Measurements from ENCODE around the gene DDX59. TPM values are rescaled to one million over a fixed set of nuclear protein-coding genes. Genes with fewer than 3 reads are reported as not detected.
A peak's percentile ranks its signal among the peaks of the same experiment; 100 is the strongest.

DDX59 gene
- total RNA-seq, 3 donors from 2014 or later (not counting 1 experiment from before 2014, with no cell fraction given) = 31.9 to 39.9 (median 38.7) TPM

- intact Hi-C loops (cut with micrococcal nuclease) = no loop called here
- no peaks in the 10 kb centered on the region for H3K36me3 Mint-ChIP-seq
- TF ChIP-seq CTCF (IDR thresholded peaks at IDR 0.05) = no peak
Observed at GRCh38 chr1:200673952-200674823, 4.5 kb upstream of the DDX59 start.

GRCh38 chr1:200671235-200671786 is 1.6 kb upstream of the DDX59 start:
- Histone ChIP-seq H3K36me3 (ENCODE audit: control insufficient read depth, insufficient read depth, low read length) (no peaks in the 10 kb centered on the region), H3K4me3 (ENCODE audit: low read length) (no peak overlapping the region), H3K27ac (ENCODE audit: low read length) (no peak overlapping the region), H3K9me3 (ENCODE audit: control insufficient read depth, insufficient read depth, low read length) (no peaks in the 10 kb centered on the region), H3K4me1 (ENCODE audit: control insufficient read depth, insufficient read depth, low read length) (peaks cover 10% of the 10 kb centered on the region), H3K27me3 (ENCODE audit: control insufficient read depth, insufficient read depth, low read length) (no peaks in the 10 kb centered on the region)
- Mint-ChIP-seq H3K4me1 (peaks cover 26 to 33% of the 10 kb centered on the region in 2 donors), H3K27ac (peak overlapping the region; percentile 78 to 92), H3K9me3 (no peaks in the 10 kb centered on the region), H3K27me3 (ENCODE audit: low read depth in 2 of 2) (peaks cover 0 to 7% of the 10 kb centered on the region in 2 donors), H3K4me3 (peak overlapping the region; percentile 94), H3K36me3 (peaks cover 2% of the 10 kb centered on the region)
- ATAC-seq (no peak), DNase-seq (no peak)
- intact Hi-C loops (cut with micrococcal nuclease) = no loop called here
- 89% methylated on average over 4 of the region's 5 CpGs for WGBS (ENCODE audit: insufficient coverage)
- no peak for TF ChIP-seq CTCF (IDR thresholded peaks at IDR 0.05)

More at GRCh38 chr1:200673952-200674823, 4.5 kb upstream of the DDX59 start:
- H3K4me3 Mint-ChIP-seq = no peak overlapping the region
- peaks cover 0 to 7% of the 10 kb centered on the region in 2 donors for H3K27me3 Mint-ChIP-seq (ENCODE audit: low read depth in 2 of 2)
- no peaks in the 10 kb centered on the region for H3K9me3 Mint-ChIP-seq
- Histone ChIP-seq H3K4me1 (ENCODE audit: control insufficient read depth, insufficient read depth, low read length) (peaks cover 5% of the 10 kb centered on the region), H3K4me3 (ENCODE audit: low read length) (no peak overlapping the region), H3K27me3 (ENCODE audit: control insufficient read depth, insufficient read depth, low read length) (no peaks in the 10 kb centered on the region), H3K36me3 (ENCODE audit: control insufficient read depth, insufficient read depth, low read length) (no peaks in the 10 kb centered on the region), H3K9me3 (ENCODE audit: control insufficient read depth, insufficient read depth, low read length) (no peaks in the 10 kb centered on the region), H3K27ac (ENCODE audit: low read length) (no peak overlapping the region)
- DNase-seq (no peak), ATAC-seq (no peak)
- H3K27ac Mint-ChIP-seq = no peak overlapping the region
- peaks cover 12 to 18% of the 10 kb centered on the region in 2 donors for H3K4me1 Mint-ChIP-seq
- 100% methylated on average over 2 of the region's 4 CpGs for WGBS (ENCODE audit: insufficient coverage)

- H3K4me3 ChIP-seq (ENCODE audit: low read length) = peak overlapping the region; percentile 63
- H3K9me3 Mint-ChIP-seq = no peaks in the 10 kb centered on the region
- TF ChIP-seq CTCF (IDR thresholded peaks at IDR 0.05) = no peak
- H3K27me3 ChIP-seq (ENCODE audit: control insufficient read depth, insufficient read depth, low read length) = no peaks in the 10 kb centered on the region
- H3K36me3 ChIP-seq (ENCODE audit: control insufficient read depth, insufficient read depth, low read length) = peaks cover 6% of the 10 kb centered on the region
- ATAC-seq = peak in 2 of 3 donors; percentile 4 to 8
- peaks cover 0 to 7% of the 10 kb centered on the region in 2 donors for H3K27me3 Mint-ChIP-seq (ENCODE audit: low read depth in 2 of 2)
- peak overlapping the region; percentile 88 for H3K27ac ChIP-seq (ENCODE audit: low read length)
- H3K36me3 Mint-ChIP-seq = peaks cover 9% of the 10 kb centered on the region
- intact Hi-C loops (cut with micrococcal nuclease) = no loop called here
- H3K4me3 Mint-ChIP-seq = peak overlapping the region; percentile 94
- H3K27ac Mint-ChIP-seq = peak overlapping the region; percentile 78 to 92
- peaks cover 10% of the 10 kb centered on the region for H3K4me1 ChIP-seq (ENCODE audit: control insufficient read depth, insufficient read depth, low read length)
- no peak for DNase-seq
- 23% methylated on average over 9 of the region's 14 CpGs for WGBS (ENCODE audit: insufficient coverage)
- H3K9me3 ChIP-seq (ENCODE audit: control insufficient read depth, insufficient read depth, low read length) = no peaks in the 10 kb centered on the region
- H3K4me1 Mint-ChIP-seq = peaks cover 34 to 39% of the 10 kb centered on the region in 2 donors
Observed at GRCh38 chr1:200670242-200671118, 773 bp upstream of the DDX59 start.
